Caco-2 (cell line): ENCODE data around the gene CCT4. TPM values are rescaled to one million over a fixed set of nuclear protein-coding genes. Genes with fewer than 3 reads are reported as not detected.

Experiments
- BruUV-seq: library from RNA; stranded (reverse); fragments of 400-500 nt; replicated peaks from 2 replicates; lab custom pipeline; 2021; lab: Mats Ljungman, UMichigan
- CTCF ChIA-PET: fragments of 300-600 bp; sonication (Branson Sonifier 250); formaldehyde crosslinking; loops from one replicate; lab custom pipeline; 2022; ENCODE audit warnings: antibody characterized with exemption; lab: Charles Lee
- POLR2A ChIA-PET: fragments of 300-600 bp; sonication (Branson Sonifier 250); formaldehyde crosslinking; loops from one replicate; lab custom pipeline; 2022; ENCODE audit warnings: antibody characterized with exemption; lab: Charles Lee
- DNase-seq, 2 experiments: peaks; one replicate each; pipeline versions ENCODE4 v3.0.0 to v3.0.0-alpha.2; 2020 to 2022
- H3K27me3 ChIP-seq: replicated peaks from 2 replicates; pipeline ENCODE4 v1.6.0; 2011; ENCODE audit warnings: low read length; ENCODE audit not compliant: control insufficient read depth, insufficient read depth
- H3K36me3 ChIP-seq: 2 replicates; pipeline ENCODE4 v1.5.1; 2011; ENCODE audit warnings: low read length; ENCODE audit not compliant: control insufficient read depth, insufficient read depth
- H3K4me1 ChIP-seq: fragments of 250-450 bp; sonication (Bioruptor Pico); 2 replicates; pipeline ENCODE4 v1.5.1; 2020; ENCODE audit warnings: mild to moderate bottlenecking
- H3K4me3 ChIP-seq: 2 replicates; pipeline ENCODE4 v1.5.1; 2011; ENCODE audit warnings: low read depth, mild to moderate bottlenecking, control low read depth, low read length
- H3K9me3 ChIP-seq: fragments of 250-450 bp; sonication (Bioruptor Pico); 2 replicates; pipeline ENCODE4 v1.5.1; 2020; ENCODE audit warnings: mild to moderate bottlenecking, moderate library complexity
- H3K27ac Mint-ChIP-seq: one replicate; pipeline ENCODE4 v1.8.0; 2022; ENCODE audit warnings: mixed read lengths; ENCODE audit not compliant: unreplicated experiment
- H3K27me3 Mint-ChIP-seq: one replicate; pipeline ENCODE4 v1.8.0; 2022; ENCODE audit warnings: mixed read lengths; ENCODE audit not compliant: insufficient read depth, unreplicated experiment
- H3K36me3 Mint-ChIP-seq: one replicate; pipeline ENCODE4 v1.8.0; 2022; ENCODE audit warnings: mild to moderate bottlenecking, mixed read lengths; ENCODE audit not compliant: insufficient read depth, unreplicated experiment
- H3K4me1 Mint-ChIP-seq: one replicate; pipeline ENCODE4 v1.8.0; 2022; ENCODE audit warnings: low read depth, mixed read lengths; ENCODE audit not compliant: unreplicated experiment
- H3K4me3 Mint-ChIP-seq: one replicate; pipeline ENCODE4 v1.8.0; 2022; ENCODE audit warnings: mild to moderate bottlenecking, moderate library complexity, mixed read lengths; ENCODE audit not compliant: unreplicated experiment
- H3K9me3 Mint-ChIP-seq: one replicate; pipeline ENCODE4 v1.8.0; 2022; ENCODE audit warnings: mixed read lengths; ENCODE audit not compliant: unreplicated experiment
- intact Hi-C: fragments of 100-400 bp; cut with micrococcal nuclease; formaldehyde crosslinking; loops from one replicate; pipeline ENCODE4 v1.10.0; 2022; ENCODE audit not compliant: unreplicated experiment
- total RNA-seq: library from RNA; stranded (reverse); gene quantifications from 2 replicates; pipeline ENCODE4 v1.2.3, GENCODE V29; 2022
- TF ChIP-seq, protein P1 (sequence below), 2 experiments: fragments of 200-600 bp in 1 of 2; IDR thresholded peaks; 1 replicate in 1 of 2; 2 replicates in 1 of 2; pipeline versions ENCODE4 v1.5.1 to v1.8.0; 2011 to 2022; ENCODE audit warnings: antibody characterized with exemption in 1 of 2, control low read depth in 1 of 2, inconsistent platforms in 1 of 2, low read depth in 1 of 2, low read length in 1 of 2, mild to moderate bottlenecking in 1 of 2, moderate library complexity in 1 of 2; ENCODE audit not compliant: insufficient read depth in 1 of 2, severe bottlenecking in 1 of 2, unreplicated experiment in 1 of 2

Gene CCT4
- total RNA-seq, 1 experiment from 2014 or later = 307 TPM

DNA sequence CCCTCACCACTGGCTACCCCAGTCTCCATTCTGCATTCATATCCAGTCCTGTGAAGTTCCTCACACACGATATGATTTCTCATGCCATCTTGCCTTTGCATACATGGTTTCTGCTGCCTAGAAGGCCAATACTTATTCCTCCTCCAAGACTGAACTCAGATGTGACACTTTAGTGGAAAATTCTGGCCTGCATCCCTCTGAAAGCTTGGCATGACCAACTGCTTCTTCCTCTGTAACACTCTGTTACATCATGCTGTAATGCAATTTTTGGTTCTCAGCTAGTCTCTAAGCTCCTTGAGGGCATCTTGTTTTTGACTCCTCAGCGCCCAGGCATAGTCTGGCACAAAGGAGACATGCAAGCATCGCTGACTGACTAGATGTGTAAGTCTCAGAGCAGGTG, 47.2 kb downstream of the CCT4 start:
- Mint-ChIP-seq H3K27ac (no peak overlapping the region), H3K36me3 (no peaks in the 10 kb centered on the region), H3K4me1 (no peaks in the 10 kb centered on the region), H3K27me3 (no peaks in the 10 kb centered on the region), H3K4me3 (no peak overlapping the region), H3K9me3 (no peaks in the 10 kb centered on the region)
- no peak for DNase-seq
- BruUV-seq = no TSS peak
- no peaks in the 10 kb centered on the region for H3K9me3 ChIP-seq
- intact Hi-C loops = no loop called here
- TF ChIP-seq, protein P1, sequence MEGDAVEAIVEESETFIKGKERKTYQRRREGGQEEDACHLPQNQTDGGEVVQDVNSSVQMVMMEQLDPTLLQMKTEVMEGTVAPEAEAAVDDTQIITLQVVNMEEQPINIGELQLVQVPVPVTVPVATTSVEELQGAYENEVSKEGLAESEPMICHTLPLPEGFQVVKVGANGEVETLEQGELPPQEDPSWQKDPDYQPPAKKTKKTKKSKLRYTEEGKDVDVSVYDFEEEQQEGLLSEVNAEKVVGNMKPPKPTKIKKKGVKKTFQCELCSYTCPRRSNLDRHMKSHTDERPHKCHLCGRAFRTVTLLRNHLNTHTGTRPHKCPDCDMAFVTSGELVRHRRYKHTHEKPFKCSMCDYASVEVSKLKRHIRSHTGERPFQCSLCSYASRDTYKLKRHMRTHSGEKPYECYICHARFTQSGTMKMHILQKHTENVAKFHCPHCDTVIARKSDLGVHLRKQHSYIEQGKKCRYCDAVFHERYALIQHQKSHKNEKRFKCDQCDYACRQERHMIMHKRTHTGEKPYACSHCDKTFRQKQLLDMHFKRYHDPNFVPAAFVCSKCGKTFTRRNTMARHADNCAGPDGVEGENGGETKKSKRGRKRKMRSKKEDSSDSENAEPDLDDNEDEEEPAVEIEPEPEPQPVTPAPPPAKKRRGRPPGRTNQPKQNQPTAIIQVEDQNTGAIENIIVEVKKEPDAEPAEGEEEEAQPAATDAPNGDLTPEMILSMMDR (IDR thresholded peaks at IDR 0.05; ENCODE audit: insufficient read depth in 1 of 2, low read depth in 1 of 2, low read length in 1 of 2, severe bottlenecking in 1 of 2, unreplicated experiment in 1 of 2) = no peak
- H3K36me3 ChIP-seq = no peaks in the 10 kb centered on the region
- H3K27me3 ChIP-seq = no peaks in the 10 kb centered on the region
- no peaks in the 10 kb centered on the region for H3K4me1 ChIP-seq
- no peak overlapping the region for H3K4me3 ChIP-seq
- ChIA-PET CTCF (no interaction called here), POLR2A (no interaction called here)

DNA sequence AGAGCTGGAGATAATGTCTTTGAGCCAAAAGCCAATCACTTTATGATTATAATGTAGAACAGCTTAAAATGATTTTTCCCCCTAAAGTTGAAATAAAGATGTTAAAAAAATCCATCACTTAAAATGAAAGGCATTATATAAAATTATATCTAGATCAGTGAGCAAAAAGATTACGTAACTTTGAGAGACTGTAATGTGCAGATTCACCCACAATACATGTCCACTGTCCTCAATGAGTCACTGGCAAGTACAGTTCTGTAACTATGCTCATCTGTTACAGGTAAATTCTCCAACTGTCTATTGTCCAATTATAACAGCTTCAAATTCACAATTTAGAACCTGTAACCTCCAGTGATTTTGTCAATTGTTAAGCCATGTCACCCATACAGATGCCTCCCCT, 53.6 kb downstream of the CCT4 start:
- no TSS peak for BruUV-seq
- ChIA-PET POLR2A (no interaction called here), CTCF (no interaction called here)
- Histone ChIP-seq H3K36me3 (no peaks in the 10 kb centered on the region), H3K27me3 (no peaks in the 10 kb centered on the region), H3K9me3 (no peaks in the 10 kb centered on the region), H3K4me1 (no peaks in the 10 kb centered on the region), H3K4me3 (no peak overlapping the region)
- no peaks in the 10 kb centered on the region for H3K4me1 Mint-ChIP-seq
- intact Hi-C loops = no loop called here
- DNase-seq = no peak
- no peaks in the 10 kb centered on the region for H3K27me3 Mint-ChIP-seq
- TF ChIP-seq, protein P1 (IDR thresholded peaks at IDR 0.05; ENCODE audit: insufficient read depth in 1 of 2, low read depth in 1 of 2, low read length in 1 of 2, severe bottlenecking in 1 of 2, unreplicated experiment in 1 of 2) = no peak
- peaks cover 10% of the 10 kb centered on the region for H3K9me3 Mint-ChIP-seq
- no peak overlapping the region for H3K27ac Mint-ChIP-seq
- no peak overlapping the region for H3K4me3 Mint-ChIP-seq
- H3K36me3 Mint-ChIP-seq = no peaks in the 10 kb centered on the region

DNA sequence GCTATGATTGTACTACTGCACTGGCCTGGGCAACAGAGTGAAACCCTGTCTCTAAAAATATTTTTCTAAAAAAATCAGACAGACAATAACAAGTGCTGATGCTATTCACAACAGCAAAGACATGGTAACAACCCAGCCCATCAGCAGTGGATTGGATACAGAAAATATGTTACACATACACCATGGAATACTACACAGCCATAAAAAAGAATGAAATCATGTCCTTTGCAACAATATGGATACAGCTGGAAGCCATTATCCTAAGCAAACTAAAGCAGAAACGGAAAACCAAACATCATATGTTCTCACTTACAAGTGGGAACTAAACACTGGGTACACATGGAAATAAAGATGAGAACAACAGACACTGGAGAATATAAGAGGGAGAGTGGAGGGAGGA, 54.5 kb downstream of the CCT4 start:
- no peaks in the 10 kb centered on the region for H3K9me3 ChIP-seq
- Mint-ChIP-seq H3K36me3 (no peaks in the 10 kb centered on the region), H3K4me1 (no peaks in the 10 kb centered on the region), H3K27me3 (no peaks in the 10 kb centered on the region), H3K27ac (no peak overlapping the region), H3K4me3 (no peak overlapping the region), H3K9me3 (peaks cover 10% of the 10 kb centered on the region)
- no peaks in the 10 kb centered on the region for H3K4me1 ChIP-seq
- H3K27me3 ChIP-seq = no peaks in the 10 kb centered on the region
- intact Hi-C loops = no loop called here
- H3K4me3 ChIP-seq = no peak overlapping the region
- H3K36me3 ChIP-seq = no peaks in the 10 kb centered on the region
- no TSS peak for BruUV-seq
- TF ChIP-seq, protein P1 (IDR thresholded peaks at IDR 0.05; ENCODE audit: insufficient read depth in 1 of 2, low read depth in 1 of 2, low read length in 1 of 2, severe bottlenecking in 1 of 2, unreplicated experiment in 1 of 2) = no peak
- DNase-seq = no peak
- POLR2A ChIA-PET = interaction anchor here (0.7 kb wide), 1 partner anchor 13 kb away, joined by 4 read pairs; no protein-coding TSS in a partner anchor
- CTCF ChIA-PET = no interaction called here
